GM23248 (cell line): ENCODE data around the gene SETBP1. TPM values are rescaled to one million over a fixed set of nuclear protein-coding genes. Genes with fewer than 3 reads are reported as not detected.
A peak's percentile ranks its signal among the peaks of the same experiment; 100 is the strongest.

Experiments
- DNase-seq: peaks from one replicate; pipeline ENCODE4 v3.0.0-alpha.2; 2015
- H2AFZ ChIP-seq: fragments of 200-600 bp; sonication (generic); 2 replicates; pipeline ENCODE4 v1.6.1; 2016; ENCODE audit warnings: antibody characterized with exemption
- H3F3A ChIP-seq: fragments of 200-600 bp; sonication (generic); 2 replicates; pipeline ENCODE4 v1.6.1; 2016; ENCODE audit warnings: mild to moderate bottlenecking, antibody characterized with exemption, mixed run types; ENCODE audit not compliant: insufficient read depth
- H3K27ac ChIP-seq: fragments of 200-600 bp; sonication (generic); 2 replicates; pipeline ENCODE4 v1.5.1; 2016; ENCODE audit warnings: mild to moderate bottlenecking
- H3K27me3 ChIP-seq: fragments of 200-600 bp; sonication (generic); replicated peaks from 2 replicates; pipeline ENCODE4 v1.6.1; 2016; ENCODE audit warnings: mild to moderate bottlenecking; ENCODE audit not compliant: insufficient read depth
- H3K36me3 ChIP-seq: fragments of 200-600 bp; sonication (generic); 2 replicates; pipeline ENCODE4 v1.6.1; 2016; ENCODE audit warnings: low read depth, mild to moderate bottlenecking
- H3K4me1 ChIP-seq: fragments of 200-600 bp; sonication (generic); 2 replicates; pipeline ENCODE4 v1.6.1; 2016; ENCODE audit warnings: mild to moderate bottlenecking; ENCODE audit not compliant: insufficient read depth
- H3K4me2 ChIP-seq: fragments of 200-600 bp; sonication (generic); one replicate; pipeline ENCODE4 v1.6.1; 2016; ENCODE audit warnings: mild to moderate bottlenecking; ENCODE audit not compliant: unreplicated experiment
- H3K4me3 ChIP-seq: fragments of 200-600 bp; sonication (generic); 2 replicates; pipeline ENCODE4 v1.5.1; 2016; ENCODE audit warnings: mild to moderate bottlenecking
- H3K79me2 ChIP-seq: fragments of 200-600 bp; sonication (generic); 2 replicates; pipeline ENCODE4 v1.6.1; 2016; ENCODE audit warnings: mild to moderate bottlenecking; ENCODE audit not compliant: insufficient read depth
- H3K9ac ChIP-seq: fragments of 200-600 bp; sonication (generic); 2 replicates; pipeline ENCODE4 v1.6.1; 2016; ENCODE audit warnings: mild to moderate bottlenecking
- H3K9me2 ChIP-seq: fragments of 200-600 bp; sonication (generic); 2 replicates; pipeline ENCODE4 v1.6.1; 2016; ENCODE audit warnings: mixed run types, mild to moderate bottlenecking, moderate library complexity; ENCODE audit not compliant: insufficient read depth
- H3K9me3 ChIP-seq: fragments of 200-600 bp; sonication (generic); one replicate; pipeline ENCODE4 v1.6.1; 2017; ENCODE audit warnings: low read depth
- H4K20me1 ChIP-seq: fragments of 200-600 bp; sonication (generic); 2 replicates; pipeline ENCODE4 v1.6.0; 2016; ENCODE audit not compliant: insufficient read depth
- EZH2 ChIP-seq: fragments of 200-600 bp; sonication (generic); IDR thresholded peaks from 2 replicates; pipeline ENCODE4 v1.6.1; 2018; ENCODE audit warnings: antibody characterized with exemption, mild to moderate bottlenecking; ENCODE audit not compliant: insufficient read depth, poor library complexity, severe bottlenecking
- EZH2phosphoT487 ChIP-seq: fragments of 200-600 bp; sonication (generic); IDR thresholded peaks from 2 replicates; pipeline ENCODE4 v1.6.1; 2018; ENCODE audit warnings: antibody characterized with exemption, moderate library complexity, mild to moderate bottlenecking, low read depth; ENCODE audit not compliant: insufficient read depth
- WGBS, 2 experiments: methylation state at CpG; one replicate each; pipeline ENCODE4 v1.1.6; 2015 to 2017; ENCODE audit warnings: low lambda C conversion rate in 2 of 2, low coverage in 1 of 2; ENCODE audit errors: missing lambda C conversion rate in 2 of 2; 5-methylcytosine and 5-hydroxymethylcytosine counted together
- in situ Hi-C: fragments of 300-500 bp; cut with MboI; formaldehyde crosslinking; loops from 2 replicates; pipeline ENCODE4 v1.15.0; 2020
- polyA plus RNA-seq: library from polyadenylated mRNA; unstranded; fragments of >200 nt; fragmentation: Nextera tagmentation; extraction: Ambion mirVana; gene quantifications from 2 replicates; pipeline ENCODE4 v1.2.1, GENCODE V29; 2016
- total RNA-seq: library from RNA; depleted of rRNA; stranded (reverse); fragments of >200 nt; shearing (Covaris generic); gene quantifications from 2 replicates; pipeline ENCODE4 v1.2.3, GENCODE V29; 2014

Gene SETBP1
- total and polyA plus RNA-seq, 2 experiments from 2014 or later = 1.3 to 4.1 TPM

- in situ Hi-C loops = no loop called here
- no peak overlapping the region; the same call in 1 of the 2 replicates for H3K9ac ChIP-seq
- DNase-seq = peak; percentile 84
Measured at GRCh38 chr18:44927127-44927849, 246.6 kb downstream of the SETBP1 start.

DNA sequence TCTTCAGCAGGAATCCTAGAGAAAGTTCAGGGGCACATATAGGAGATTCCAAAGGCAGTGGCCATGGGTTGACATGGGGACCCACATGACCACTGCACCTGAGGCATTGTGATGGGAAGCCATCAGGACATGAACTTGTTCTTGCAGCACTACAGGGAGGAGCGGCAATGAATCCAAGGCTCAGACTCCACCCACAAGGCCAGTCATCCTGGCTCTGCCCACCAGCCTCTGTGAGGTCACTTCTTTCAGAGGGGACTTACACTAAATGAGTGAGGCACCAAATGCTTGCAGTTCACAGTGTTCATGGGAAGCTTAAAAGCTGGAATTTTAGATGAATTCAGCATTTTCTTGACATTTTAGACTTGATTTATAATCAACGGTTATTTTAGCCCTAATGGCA, 254.2 kb downstream of the SETBP1 start:
- no peaks in the 10 kb centered on the region for H3F3A ChIP-seq
- H3K36me3 ChIP-seq = no peaks in the 10 kb centered on the region
- in situ Hi-C loops = no loop called here
- H4K20me1 ChIP-seq = no peaks in the 10 kb centered on the region
- no peaks in the 10 kb centered on the region for H3K4me1 ChIP-seq
- 98 to 100% methylated on average over 2 of the region's 2 CpGs for WGBS, 2 experiments
- TF ChIP-seq EZH2phosphoT487 (no peak), EZH2 (no peak)
- no peak overlapping the region for H3K4me2 ChIP-seq
- DNase-seq = peak; percentile 27
- H3K9ac ChIP-seq = no peak overlapping the region
- H3K79me2 ChIP-seq = no peaks in the 10 kb centered on the region
- no peak overlapping the region for H2AFZ ChIP-seq
- no peak overlapping the region for H3K27ac ChIP-seq
- no peak overlapping the region for H3K4me3 ChIP-seq
- H3K9me3 ChIP-seq = no peaks in the 10 kb centered on the region
- no peaks in the 10 kb centered on the region for H3K9me2 ChIP-seq
- no peaks in the 10 kb centered on the region for H3K27me3 ChIP-seq

More at GRCh38 chr18:44927127-44927849, 246.6 kb downstream of the SETBP1 start:
- H3K79me2 ChIP-seq = no peaks in the 10 kb centered on the region
- H3K4me1 ChIP-seq = peaks cover 12% of the 10 kb centered on the region; the same call in 1 of the 2 replicates
- no peaks in the 10 kb centered on the region for H3K27me3 ChIP-seq
- peak overlapping the region; percentile 42 for H3K27ac ChIP-seq
- H3K9me2 ChIP-seq = no peaks in the 10 kb centered on the region
- no peak overlapping the region for H3K4me3 ChIP-seq
- H3K36me3 ChIP-seq = no peaks in the 10 kb centered on the region
- H3K9me3 ChIP-seq = no peaks in the 10 kb centered on the region
- H3F3A ChIP-seq = peaks cover 7% of the 10 kb centered on the region; the same call in 1 of the 2 replicates
- H2AFZ ChIP-seq = no peak overlapping the region
- H3K4me2 ChIP-seq = peak overlapping the region; percentile 13
- 0 out of 2 replicates have a peak, but pooled peaks have one; percentile 62 for TF ChIP-seq EZH2phosphoT487
- no peak for TF ChIP-seq EZH2
- 21% methylated on average over 6 of the region's 6 CpGs for WGBS, 2 experiments
- H4K20me1 ChIP-seq = no peaks in the 10 kb centered on the region

GRCh38 chr18:44935455-44935854, 254.8 kb downstream of the SETBP1 start:
- in situ Hi-C loops = no loop called here
- H3K27ac ChIP-seq = no peak overlapping the region
- H3K36me3 ChIP-seq = no peaks in the 10 kb centered on the region
- no peaks in the 10 kb centered on the region for H3K27me3 ChIP-seq
- no peak overlapping the region for H3K4me2 ChIP-seq
- DNase-seq = no peak
- no peak overlapping the region for H2AFZ ChIP-seq
- no peak overlapping the region for H3K9ac ChIP-seq
- H4K20me1 ChIP-seq = no peaks in the 10 kb centered on the region
- H3K4me3 ChIP-seq = no peak overlapping the region
- H3K4me1 ChIP-seq = no peaks in the 10 kb centered on the region
- H3K9me3 ChIP-seq = no peaks in the 10 kb centered on the region
- no peaks in the 10 kb centered on the region for H3K9me2 ChIP-seq
- TF ChIP-seq EZH2 (no peak), EZH2phosphoT487 (no peak)
- H3F3A ChIP-seq = no peaks in the 10 kb centered on the region
- H3K79me2 ChIP-seq = no peaks in the 10 kb centered on the region

- in situ Hi-C loops = no loop called here
- no peak overlapping the region for H3K4me3 ChIP-seq
- no peak overlapping the region for H3K27ac ChIP-seq
- no peaks in the 10 kb centered on the region for H3F3A ChIP-seq
- H3K36me3 ChIP-seq = no peaks in the 10 kb centered on the region
- H3K4me2 ChIP-seq = no peak overlapping the region
- no peaks in the 10 kb centered on the region for H3K9me2 ChIP-seq
- no peak for DNase-seq
- 78 to 88% methylated on average over 6 of the region's 6 CpGs for WGBS, 2 experiments
- H2AFZ ChIP-seq = no peak overlapping the region
- no peaks in the 10 kb centered on the region for H3K4me1 ChIP-seq
- no peak overlapping the region for H3K9ac ChIP-seq
- H3K79me2 ChIP-seq = no peaks in the 10 kb centered on the region
- TF ChIP-seq EZH2 = no peak
- TF ChIP-seq EZH2phosphoT487 = no peak
- H3K27me3 ChIP-seq = no peaks in the 10 kb centered on the region
- H4K20me1 ChIP-seq = no peaks in the 10 kb centered on the region
- no peaks in the 10 kb centered on the region for H3K9me3 ChIP-seq
Measured at GRCh38 chr18:44936485-44936884, 255.8 kb downstream of the SETBP1 start.
